Uterus (tissue), 4 donors: ENCODE data around the gene LSAMP. TPM values are rescaled to one million over a fixed set of nuclear protein-coding genes. Genes with fewer than 3 reads are reported as not detected.

ENCODE experiments used
- DNase-seq, 2 donors: peaks; one replicate each; pipeline ENCODE4 v3.0.0-alpha.2; 2019 to 2020
- H3K27ac ChIP-seq, 2 donors: fragments of 200-600 bp; sonication (generic); 1 replicate in 1 of 2; 2 replicates in 1 of 2; pipeline ENCODE4 v1.5.1; 2016 to 2018
- H3K27me3 ChIP-seq, 2 donors: fragments of 200-600 bp; sonication (generic); one replicate each; pipeline ENCODE4 v1.5.1; 2018 to 2019; ENCODE audit warnings: control low read depth in 1 of 2
- H3K36me3 ChIP-seq, 2 donors: fragments of 200-600 bp; sonication (generic); one replicate each; pipeline ENCODE4 v1.5.1; 2019; ENCODE audit warnings: control low read depth in 1 of 2
- H3K4me1 ChIP-seq, 2 donors: fragments of 200-600 bp; sonication (generic); one replicate each; pipeline ENCODE4 v1.5.1; 2018 to 2019; ENCODE audit warnings: control low read depth in 1 of 2
- H3K4me3 ChIP-seq, 2 donors: fragments of 200-600 bp; sonication (generic); 1 replicate in 1 of 2; 2 replicates in 1 of 2; pipeline ENCODE4 v1.5.1; 2018 to 2019; ENCODE audit warnings: mild to moderate bottlenecking in 1 of 2
- H3K9me3 ChIP-seq, 2 donors: fragments of 200-600 bp; sonication (generic); one replicate each; pipeline ENCODE4 v1.5.1; 2019; ENCODE audit warnings: control low read depth in 1 of 2
- CTCF ChIP-seq, 4 experiments: fragments of 200-600 bp in 2 of 4; fragments of 450-650 bp in 2 of 4; sonication (generic) in 2 of 4; IDR thresholded peaks; one replicate each; pipeline ENCODE4 v1.5.1; 2016 to 2019; ENCODE audit warnings: antibody characterized with exemption in 4 of 4, mild to moderate bottlenecking in 2 of 4, moderate library complexity in 1 of 4
- POLR2A ChIP-seq, 2 donors: fragments of 450-650 bp; IDR thresholded peaks; one replicate each; pipeline ENCODE4 v1.6.1; 2016; ENCODE audit warnings: antibody characterized with exemption in 2 of 2, mild to moderate bottlenecking in 1 of 2, moderate library complexity in 1 of 2
- intact Hi-C: fragments of 100-400 bp; cut with DNase I; formaldehyde crosslinking; loops from one replicate; pipeline ENCODE4 v1.15.1; 2023; ENCODE audit warnings: low total_unique reads
- total RNA-seq, 4 donors: library from RNA; depleted of rRNA in 3 of 4; stranded (reverse); fragments of >200 nt in 3 of 4; gene quantifications; one replicate each; pipeline versions ENCODE4 v1.1.0 to v1.2.4, GENCODE V29; 2014 to 2023
- donor health status: DM: yes; HTN: yes; CAD: no.

LSAMP gene
- total RNA-seq, 4 donors from 2014 or later = 0.26 to 25.8 (median 1.8) TPM

GRCh38 chr3:116240261-116240660, 205.0 kb downstream of the LSAMP start:
- no peaks in the 10 kb centered on the region for H3K36me3 ChIP-seq
- intact Hi-C loops = no loop called here
- H3K4me1 ChIP-seq = no peaks in the 10 kb centered on the region
- no peaks in the 10 kb centered on the region for H3K9me3 ChIP-seq
- no peak overlapping the region for H3K4me3 ChIP-seq
- no peak for DNase-seq
- TF ChIP-seq CTCF (IDR thresholded peaks at IDR 0.05) (no peak), POLR2A (IDR thresholded peaks at IDR 0.05) (no peak)
- H3K27ac ChIP-seq = no peak overlapping the region
- H3K27me3 ChIP-seq = no peaks in the 10 kb centered on the region

- H3K9me3 ChIP-seq = no peaks in the 10 kb centered on the region
- DNase-seq = no peak
- H3K4me3 ChIP-seq = no peak overlapping the region
- H3K4me1 ChIP-seq = no peaks in the 10 kb centered on the region
- no peak overlapping the region for H3K27ac ChIP-seq
- H3K36me3 ChIP-seq = no peaks in the 10 kb centered on the region
- no peak for TF ChIP-seq CTCF (IDR thresholded peaks at IDR 0.05)
- TF ChIP-seq POLR2A (IDR thresholded peaks at IDR 0.05) = no peak
- intact Hi-C loops = no loop called here
- no peaks in the 10 kb centered on the region for H3K27me3 ChIP-seq
Measured at GRCh38 chr3:116238846-116239565, 206.3 kb downstream of the LSAMP start.

GRCh38 chr3:116233711-116234357, 211.5 kb downstream of the LSAMP start:
- Histone ChIP-seq H3K27ac (no peak overlapping the region), H3K4me3 (no peak overlapping the region), H3K9me3 (no peaks in the 10 kb centered on the region), H3K4me1 (no peaks in the 10 kb centered on the region), H3K36me3 (no peaks in the 10 kb centered on the region), H3K27me3 (no peaks in the 10 kb centered on the region)
- intact Hi-C loops = no loop called here
- TF ChIP-seq POLR2A (IDR thresholded peaks at IDR 0.05) (no peak), CTCF (IDR thresholded peaks at IDR 0.05) (no peak)
- no peak for DNase-seq

GRCh38 chr3:116230431-116231020, 214.8 kb downstream of the LSAMP start:
- intact Hi-C loops = no loop called here
- no peaks in the 10 kb centered on the region for H3K9me3 ChIP-seq
- no peak for DNase-seq
- H3K36me3 ChIP-seq = no peaks in the 10 kb centered on the region
- H3K4me3 ChIP-seq = no peak overlapping the region
- H3K27me3 ChIP-seq = no peaks in the 10 kb centered on the region
- H3K27ac ChIP-seq = no peak overlapping the region
- H3K4me1 ChIP-seq = no peaks in the 10 kb centered on the region
- no peak for TF ChIP-seq POLR2A (IDR thresholded peaks at IDR 0.05)
- TF ChIP-seq CTCF (IDR thresholded peaks at IDR 0.05) = no peak

GRCh38 chr3:116226266-116226665, 219.0 kb downstream of the LSAMP start:
- H3K36me3 ChIP-seq = no peaks in the 10 kb centered on the region
- no peak for DNase-seq
- TF ChIP-seq CTCF (IDR thresholded peaks at IDR 0.05) (no peak), POLR2A (IDR thresholded peaks at IDR 0.05) (no peak)
- H3K27me3 ChIP-seq = no peaks in the 10 kb centered on the region
- intact Hi-C loops = no loop called here
- no peaks in the 10 kb centered on the region for H3K9me3 ChIP-seq
- no peak overlapping the region for H3K27ac ChIP-seq
- no peak overlapping the region for H3K4me3 ChIP-seq
- H3K4me1 ChIP-seq = no peaks in the 10 kb centered on the region
